ENCODE measurements around the gene KLHL13. TPM values are rescaled to one million over a fixed set of nuclear protein-coding genes. Genes with fewer than 3 reads are reported as not detected.

Gene KLHL13
- total RNA-seq, 2 experiments from 2014 or later = 0.19 to 0.36 TPM

DNA sequence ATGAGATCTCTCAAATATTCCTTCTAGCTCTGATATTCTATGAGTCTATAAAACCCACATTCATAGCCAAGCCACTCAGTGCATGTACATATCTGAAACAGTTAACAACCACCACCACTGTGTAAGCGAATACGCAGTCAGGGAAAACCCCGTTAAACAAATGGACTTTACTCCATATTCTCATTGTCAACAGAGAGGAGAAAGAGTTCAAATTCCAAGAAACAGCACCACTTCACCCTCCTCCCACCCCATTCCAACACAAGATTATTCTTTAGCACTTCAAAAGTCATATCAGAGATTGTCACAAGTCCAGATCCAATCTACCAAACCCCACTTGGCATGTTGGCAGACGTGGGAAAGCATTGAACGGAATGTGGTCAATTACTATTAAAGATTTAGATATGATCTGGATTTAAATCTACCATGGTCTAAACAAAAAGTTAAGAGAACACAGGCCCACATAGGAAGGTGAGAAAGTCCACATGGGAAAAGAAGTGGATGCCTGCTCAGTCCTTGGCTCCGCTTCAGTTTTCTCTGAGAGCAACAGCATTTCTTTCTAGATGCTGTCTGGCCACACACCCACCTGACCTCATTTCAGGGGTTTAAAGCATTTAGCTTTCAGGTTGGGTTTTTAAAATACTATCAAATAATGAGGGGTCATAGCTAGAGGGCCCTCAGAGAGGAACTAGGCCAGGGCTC, 39.8 kb upstream of the KLHL13 start:
- ATAC-seq (ENCODE audit: poor library complexity) = no peak
- CTCF ChIA-PET = no interaction called here
- no peaks in the 10 kb centered on the region for H3K36me3 ChIP-seq (ENCODE audit: insufficient read depth, low read length)
- Mint-ChIP-seq H3K27me3 (no peaks in the 10 kb centered on the region), H3K4me1 (ENCODE audit: low read depth) (no peaks in the 10 kb centered on the region), H3K27ac (no peak overlapping the region), H3K4me3 (no peak overlapping the region), H3K36me3 (ENCODE audit: low read depth) (no peaks in the 10 kb centered on the region), H3K9me3 (no peaks in the 10 kb centered on the region)
- no peak overlapping the region for H3K4me3 ChIP-seq (ENCODE audit: low read length)
- POLR2A ChIA-PET = no interaction called here
- H3K27me3 ChIP-seq (ENCODE audit: control insufficient read depth in 1 of 2, insufficient read depth in 2 of 2, low read length in 2 of 2) = no peaks in the 10 kb centered on the region
- TF ChIP-seq CTCF (IDR thresholded peaks at IDR 0.05) = no peak
- no peak for DNase-seq
- no peaks in the 10 kb centered on the region for H3K4me1 ChIP-seq (ENCODE audit: insufficient read depth, low read length)
- no peaks in the 10 kb centered on the region for H3K9me3 ChIP-seq (ENCODE audit: control insufficient read depth in 1 of 2, insufficient read depth in 1 of 2, low read length in 2 of 2)
- intact Hi-C loops (cut with DNase I, micrococcal nuclease) = no loop called here
- H3K27ac ChIP-seq (ENCODE audit: low read depth in 1 of 2, low read length in 2 of 2) = no peak overlapping the region

DNA sequence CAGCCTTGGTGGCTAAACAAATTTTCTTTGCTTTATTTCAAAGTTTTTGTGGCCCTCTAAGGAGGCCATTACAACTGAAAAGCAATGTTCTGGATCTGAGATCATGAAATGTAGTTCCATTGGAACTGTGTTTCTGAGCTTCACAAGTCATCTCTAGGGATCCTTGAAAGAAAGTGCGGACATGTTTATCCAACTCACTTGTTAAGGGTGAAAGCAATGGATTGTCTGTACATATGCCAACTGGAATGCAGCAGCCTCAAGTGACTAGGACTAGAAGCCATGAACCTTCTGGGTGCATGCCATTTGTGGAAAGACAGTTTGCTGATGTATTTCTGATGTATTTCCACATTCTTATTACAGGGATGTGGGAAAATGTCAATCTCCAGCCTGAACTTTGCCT, 36.7 kb upstream of the KLHL13 start:
- no peaks in the 10 kb centered on the region for H3K9me3 Mint-ChIP-seq
- DNase-seq (no peak), ATAC-seq (ENCODE audit: poor library complexity) (no peak)
- Histone ChIP-seq H3K36me3 (ENCODE audit: insufficient read depth, low read length) (no peaks in the 10 kb centered on the region), H3K27me3 (ENCODE audit: control insufficient read depth in 1 of 2, insufficient read depth in 2 of 2, low read length in 2 of 2) (no peaks in the 10 kb centered on the region), H3K4me1 (ENCODE audit: insufficient read depth, low read length) (no peaks in the 10 kb centered on the region), H3K4me3 (ENCODE audit: low read length) (no peak overlapping the region), H3K9me3 (ENCODE audit: control insufficient read depth in 1 of 2, insufficient read depth in 1 of 2, low read length in 2 of 2) (no peaks in the 10 kb centered on the region), H3K27ac (ENCODE audit: low read depth in 1 of 2, low read length in 2 of 2) (no peak overlapping the region)
- H3K27ac Mint-ChIP-seq = no peak overlapping the region
- no peaks in the 10 kb centered on the region for H3K27me3 Mint-ChIP-seq
- H3K36me3 Mint-ChIP-seq (ENCODE audit: low read depth) = no peaks in the 10 kb centered on the region
- intact Hi-C loops (cut with DNase I, micrococcal nuclease) = no loop called here
- no peak for TF ChIP-seq CTCF (IDR thresholded peaks at IDR 0.05)
- H3K4me1 Mint-ChIP-seq (ENCODE audit: low read depth) = no peaks in the 10 kb centered on the region
- ChIA-PET POLR2A (no interaction called here), CTCF (no interaction called here)
- H3K4me3 Mint-ChIP-seq = no peak overlapping the region

- no peaks in the 10 kb centered on the region for H3K9me3 Mint-ChIP-seq
- TF ChIP-seq CTCF (IDR thresholded peaks at IDR 0.05) = no peak
- H3K27me3 Mint-ChIP-seq = no peaks in the 10 kb centered on the region
- H3K4me1 ChIP-seq (ENCODE audit: insufficient read depth, low read length) = no peaks in the 10 kb centered on the region
- H3K27ac Mint-ChIP-seq = no peak overlapping the region
- no peak overlapping the region for H3K27ac ChIP-seq (ENCODE audit: low read depth in 1 of 2, low read length in 2 of 2)
- H3K4me3 Mint-ChIP-seq = no peak overlapping the region
- ChIA-PET CTCF (no interaction called here), POLR2A (no interaction called here)
- no peaks in the 10 kb centered on the region for H3K4me1 Mint-ChIP-seq (ENCODE audit: low read depth)
- ATAC-seq (ENCODE audit: poor library complexity) (no peak), DNase-seq (no peak)
- intact Hi-C loops (cut with DNase I, micrococcal nuclease) = no loop called here
- H3K4me3 ChIP-seq (ENCODE audit: low read length) = no peak overlapping the region
- H3K36me3 Mint-ChIP-seq (ENCODE audit: low read depth) = no peaks in the 10 kb centered on the region
- H3K9me3 ChIP-seq (ENCODE audit: control insufficient read depth in 1 of 2, insufficient read depth in 1 of 2, low read length in 2 of 2) = no peaks in the 10 kb centered on the region
- no peaks in the 10 kb centered on the region for H3K36me3 ChIP-seq (ENCODE audit: insufficient read depth, low read length)
- no peaks in the 10 kb centered on the region for H3K27me3 ChIP-seq (ENCODE audit: control insufficient read depth in 1 of 2, insufficient read depth in 2 of 2, low read length in 2 of 2)
These were observed 36.1 kb upstream of the KLHL13 start for GRCh38 chrX:118152721-118153120.

Measured in CD4-positive, alpha-beta T cell (primary cell).